NCI-H2196 treated with DMSO at 0.1 percent for 48 hours (cell line): ENCODE results near the gene ARSB.
"Not testable (repeated sequence)": the region's sequence is repeated elsewhere in the genome, so short reads cannot be mapped to it uniquely, and the experiment has no call there.

Experiments used
- DNase-seq: peaks from one replicate; lab custom pipeline; 2025; ENCODE audit not compliant: unreplicated experiment; lab: John Stamatoyannopoulos, UW

The ARSB gene

DNA sequence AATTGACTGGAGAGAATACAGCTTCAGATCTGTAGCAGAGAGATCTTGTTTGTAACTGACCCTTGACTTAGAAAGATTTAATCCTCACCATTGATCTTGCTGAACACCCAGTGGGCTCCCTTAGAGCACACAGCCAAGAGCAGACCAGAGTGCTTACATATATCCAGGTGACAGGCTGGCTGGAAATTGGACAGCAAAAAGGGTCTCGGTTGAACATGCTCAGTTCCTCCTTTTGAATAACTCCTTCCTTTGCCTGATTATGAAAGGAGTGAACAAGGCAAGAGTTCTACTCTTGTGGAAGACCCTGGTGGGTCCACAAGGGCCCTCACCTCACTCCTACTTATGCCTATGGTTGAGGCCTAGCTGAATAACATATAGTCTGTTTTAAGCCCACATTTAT, 202.4 kb downstream of the ARSB start:
- no peak for DNase-seq

- DNase-seq: no peak
Measured at GRCh38 chr5:78781611-78782286, 203.4 kb downstream of the ARSB start.

- DNase-seq: no peak
Measured at GRCh38 chr5:78779771-78780616, 205.1 kb downstream of the ARSB start.

- no peak for DNase-seq
Measured at GRCh38 chr5:78779262-78779661, 205.8 kb downstream of the ARSB start.

DNA sequence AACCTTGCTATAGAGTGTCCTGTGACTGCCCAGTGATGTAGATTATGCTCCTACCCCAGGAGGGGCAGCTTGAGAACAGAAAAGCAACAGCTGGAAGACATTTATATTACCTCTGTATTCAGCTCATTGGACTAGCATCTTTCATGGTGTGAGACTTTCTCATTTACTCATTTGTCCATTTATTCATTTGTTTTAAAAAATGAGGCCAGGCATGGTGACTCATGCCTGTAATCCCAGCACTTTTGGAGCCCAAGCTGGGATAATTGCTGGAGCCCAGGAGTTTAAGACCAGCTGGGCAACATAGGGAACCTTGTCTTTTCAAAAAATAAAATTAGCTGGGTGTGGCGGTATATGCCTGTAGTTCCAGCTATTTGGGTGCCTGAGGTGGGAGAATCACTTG, 206.6 kb downstream of the ARSB start:
- no peak for DNase-seq

DNA sequence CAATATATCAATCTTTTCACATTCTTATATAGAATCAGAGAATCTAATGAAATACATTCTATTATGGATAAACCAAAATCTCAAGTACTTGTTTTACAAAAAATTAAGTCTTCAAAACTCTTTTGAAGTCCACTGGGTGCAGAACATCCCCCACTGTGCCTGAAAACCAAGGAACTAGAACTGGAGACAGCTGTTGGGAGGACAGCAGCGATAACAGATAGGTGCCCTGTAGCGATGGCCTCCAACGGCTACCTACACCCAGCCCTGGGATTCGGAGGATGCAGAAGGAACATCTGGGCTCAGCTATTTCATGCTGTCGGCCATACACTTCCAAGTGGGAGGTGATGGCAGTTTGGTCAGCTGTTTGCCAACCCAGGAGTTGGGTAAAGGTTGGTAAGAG, 207.2 kb downstream of the ARSB start:
- no peak for DNase-seq

DNA sequence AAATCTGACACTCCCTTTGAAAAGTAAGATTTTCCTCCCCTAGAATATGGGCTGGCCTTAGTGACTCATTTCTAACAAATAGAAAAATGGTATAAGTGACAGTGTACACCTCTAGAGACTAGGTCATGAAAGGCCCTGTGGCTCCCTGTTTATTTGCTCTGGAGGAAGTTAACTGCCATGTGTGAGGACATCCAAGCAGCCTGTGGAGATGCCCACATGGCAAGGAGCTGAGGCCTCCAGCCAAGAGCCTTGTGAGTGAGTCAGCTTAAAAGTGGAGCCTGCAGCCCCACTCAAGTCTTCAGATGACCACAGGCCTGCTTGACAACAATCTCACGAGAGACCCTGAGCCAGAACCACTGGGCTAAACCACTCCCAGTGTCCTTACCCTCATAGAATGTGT, 208.5 kb downstream of the ARSB start:
- no peak for DNase-seq

- DNase-seq: no peak
Measured at GRCh38 chr5:78773655-78774054, 211.5 kb downstream of the ARSB start.

DNA sequence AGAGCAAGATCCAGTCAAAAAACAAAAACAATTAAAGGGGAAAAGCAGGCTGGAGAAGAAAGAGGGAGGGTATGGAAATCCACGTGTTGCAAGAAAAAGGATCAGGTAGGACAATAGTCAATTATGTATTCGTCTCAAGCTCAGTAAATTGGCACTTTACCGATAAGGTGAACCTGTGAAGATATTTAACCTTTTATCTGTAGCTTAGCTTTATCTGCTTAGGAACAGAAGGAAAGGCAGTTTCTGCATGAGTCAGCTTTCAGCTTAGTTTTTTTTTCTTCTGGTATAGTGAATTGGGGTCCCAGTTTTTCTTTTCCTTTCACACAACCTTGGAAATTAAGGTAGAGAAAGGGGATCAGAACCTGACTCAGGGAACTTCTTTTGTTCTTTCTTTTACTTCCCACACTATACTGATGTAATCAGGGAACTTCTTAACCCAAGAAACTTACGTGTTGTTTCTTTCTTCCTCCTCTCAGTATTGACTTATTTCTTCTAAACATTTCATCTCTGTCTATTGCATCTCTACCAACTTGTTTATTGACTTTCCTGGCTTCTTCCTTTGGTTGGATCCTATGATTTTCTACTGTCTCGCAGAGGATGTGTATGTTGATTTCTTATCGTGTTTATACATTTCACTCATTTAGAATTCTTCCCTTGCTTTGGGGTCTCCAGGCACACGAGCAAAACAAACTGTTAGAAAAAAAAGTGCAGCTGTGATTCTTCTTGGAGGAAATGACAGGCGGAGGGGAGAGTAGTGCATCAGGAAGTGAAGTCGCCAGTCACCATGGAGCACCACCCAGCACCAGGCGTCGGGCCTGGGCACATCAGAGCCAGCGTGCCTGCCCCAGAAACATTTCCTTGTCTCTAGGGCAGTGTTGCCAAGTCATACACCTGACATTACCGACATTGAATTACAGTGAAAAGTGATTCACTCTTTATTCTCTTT, 213.6 kb downstream of the ARSB start:
- no peak for DNase-seq

DNA sequence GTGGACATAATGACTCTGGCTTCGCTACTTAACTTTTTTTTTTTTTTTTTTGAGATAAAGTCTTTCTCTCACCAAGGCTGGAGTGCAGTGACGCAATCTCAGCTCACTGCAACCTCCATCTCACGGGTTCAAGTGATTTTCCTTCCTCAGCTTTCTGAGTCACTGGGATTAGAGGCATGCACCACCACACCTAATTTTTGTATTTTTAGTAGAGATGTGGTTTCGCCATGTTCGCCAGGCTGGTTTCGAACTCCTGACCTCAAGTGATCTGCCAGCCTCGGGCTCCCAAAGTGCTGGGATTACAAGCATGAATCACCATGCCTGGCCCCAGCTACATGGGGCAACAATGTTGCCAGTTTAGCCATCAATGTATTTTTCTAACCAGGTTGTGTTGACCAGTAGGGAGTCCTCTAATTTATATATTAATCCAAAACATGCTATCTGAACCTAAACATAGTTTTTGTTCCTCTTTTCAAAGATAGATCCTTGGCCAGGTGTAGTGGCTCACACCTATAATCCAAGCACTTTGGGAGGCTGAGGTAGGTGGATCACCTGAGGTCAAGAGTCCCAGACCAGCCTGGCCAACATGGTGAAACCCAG, 216.2 kb downstream of the ARSB start:
- DNase-seq: no peak

DNA sequence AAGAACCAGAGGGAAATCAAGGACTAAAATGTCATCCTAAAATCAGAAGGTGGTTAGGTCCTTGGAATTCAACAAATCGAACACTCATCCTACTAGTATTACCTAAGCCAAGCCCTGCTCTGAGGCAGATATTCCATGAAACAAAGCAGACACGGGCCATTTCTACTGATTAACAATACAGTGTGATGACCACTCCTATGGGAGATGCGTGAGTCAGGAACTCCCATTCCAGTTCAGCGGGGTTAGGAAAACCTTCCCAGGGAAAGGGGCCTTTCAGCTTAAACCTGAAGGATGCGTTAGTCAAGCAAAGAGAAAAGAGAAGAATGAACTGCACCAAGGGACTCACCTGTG, 218.7 kb downstream of the ARSB start:
- no peak for DNase-seq

DNA sequence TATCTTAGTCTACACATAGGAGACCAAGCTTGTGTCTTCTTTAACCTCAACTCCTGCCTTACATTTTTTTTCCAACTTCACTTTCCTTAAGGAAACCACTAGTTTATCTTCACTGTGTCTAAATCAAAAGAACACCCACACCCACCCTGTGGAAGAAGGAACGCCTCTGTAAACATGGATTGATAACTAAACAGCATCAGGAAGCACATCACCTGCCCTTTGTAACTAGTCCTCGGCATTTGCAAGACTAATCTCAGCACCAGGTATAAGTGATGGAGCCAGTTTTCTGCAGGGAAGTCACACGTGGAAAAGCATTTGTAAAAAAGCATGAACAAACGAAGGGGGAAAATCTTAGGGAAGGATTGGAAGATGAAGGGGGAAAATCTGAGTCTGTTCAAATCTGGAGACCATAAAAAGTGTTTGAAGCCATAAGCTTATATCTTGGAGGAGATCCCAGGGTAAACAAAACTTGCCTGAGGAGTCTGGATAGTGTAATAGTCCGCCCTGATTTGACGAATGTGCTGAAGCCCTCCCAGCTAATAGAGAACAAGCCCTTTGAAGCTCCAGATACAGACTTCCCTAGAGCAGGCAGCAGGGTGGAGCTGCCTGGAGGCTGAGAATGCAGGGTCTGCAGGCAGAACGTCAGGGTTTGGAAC, 219.2 kb downstream of the ARSB start:
- DNase-seq: no peak

DNA sequence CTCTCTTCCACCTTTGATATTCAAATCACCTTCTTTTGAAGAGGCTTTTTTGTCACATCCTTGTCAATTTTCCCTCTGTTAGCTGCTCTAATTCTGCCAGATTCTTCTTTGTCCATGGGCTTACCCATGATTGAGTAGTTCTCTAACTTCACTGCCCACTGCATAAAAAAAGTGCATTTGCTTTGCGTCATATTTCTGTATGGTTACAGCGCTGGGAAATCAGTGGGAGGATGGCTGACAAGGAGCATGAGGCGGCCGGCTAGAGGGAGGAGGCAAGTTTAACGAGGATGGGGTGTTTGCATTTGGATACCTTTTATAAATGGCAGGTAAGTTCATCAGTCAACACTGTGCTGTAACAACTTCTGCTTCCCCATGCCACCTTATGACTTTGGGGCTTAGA, 220.0 kb downstream of the ARSB start:
- no peak for DNase-seq

GRCh38 chr5:78763659-78764189, 221.4 kb downstream of the ARSB start:
- no peak for DNase-seq

DNA sequence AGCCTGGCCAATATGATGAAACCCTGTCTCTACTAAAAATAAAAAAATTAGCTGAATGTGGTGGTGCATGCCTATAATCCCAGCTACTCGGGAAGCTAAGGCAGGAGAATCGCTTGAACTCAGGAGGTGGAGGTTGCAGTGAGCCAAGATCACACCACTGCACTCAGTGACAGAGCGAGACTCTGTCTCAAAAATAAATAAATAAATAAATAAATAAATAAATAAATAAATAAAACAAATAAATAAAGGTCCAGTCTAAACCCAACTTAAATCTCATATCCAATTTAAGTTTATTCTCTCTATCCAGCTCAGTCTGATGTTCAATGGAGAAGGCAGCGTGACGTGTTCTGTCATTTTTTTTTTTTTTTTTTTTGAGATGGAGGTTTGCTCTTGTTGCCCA, 222.4 kb downstream of the ARSB start:
- not testable (repeated sequence) for DNase-seq

GRCh38 chr5:78761840-78762239, 223.3 kb downstream of the ARSB start:
- no peak for DNase-seq

DNA sequence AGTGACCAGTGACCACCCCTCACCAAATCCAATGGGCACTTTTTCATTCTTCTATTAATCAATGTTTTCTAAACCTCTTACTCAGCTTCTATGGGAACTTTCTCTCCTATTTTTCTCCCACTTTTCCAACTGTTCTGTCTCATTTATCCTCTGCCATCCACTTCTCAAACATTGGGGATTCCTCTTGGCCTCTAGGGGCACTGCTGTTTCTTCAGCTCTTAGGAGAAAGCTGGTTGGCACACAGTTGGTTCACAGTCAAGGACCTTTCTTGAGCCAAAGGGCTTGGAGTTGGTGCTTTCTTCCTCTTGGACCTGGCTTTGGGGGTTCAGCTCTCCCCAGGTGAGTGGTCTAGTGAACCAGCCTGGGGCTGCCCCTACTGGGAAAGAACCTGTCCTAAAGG, 224.3 kb downstream of the ARSB start:
- DNase-seq: no peak

DNA sequence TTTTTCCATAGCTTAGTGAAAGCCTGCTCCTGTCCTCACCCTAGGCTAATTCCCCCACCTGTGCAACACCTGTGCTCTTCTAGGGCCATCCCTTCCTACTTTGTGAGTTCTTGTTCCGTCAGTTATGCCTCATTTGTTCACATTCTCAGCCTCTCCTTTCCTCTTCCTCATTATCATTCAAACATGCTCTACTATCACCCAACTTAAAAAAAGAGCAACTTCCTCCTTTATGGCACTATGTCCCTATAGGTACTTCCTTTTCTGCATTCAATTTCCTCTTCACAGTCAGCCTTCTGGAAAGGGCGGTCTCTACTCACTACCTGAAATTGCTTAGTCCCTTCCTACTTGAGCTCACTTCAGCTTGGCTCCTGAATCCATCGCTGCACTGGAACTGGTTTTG, 224.7 kb downstream of the ARSB start:
- DNase-seq: no peak

DNA sequence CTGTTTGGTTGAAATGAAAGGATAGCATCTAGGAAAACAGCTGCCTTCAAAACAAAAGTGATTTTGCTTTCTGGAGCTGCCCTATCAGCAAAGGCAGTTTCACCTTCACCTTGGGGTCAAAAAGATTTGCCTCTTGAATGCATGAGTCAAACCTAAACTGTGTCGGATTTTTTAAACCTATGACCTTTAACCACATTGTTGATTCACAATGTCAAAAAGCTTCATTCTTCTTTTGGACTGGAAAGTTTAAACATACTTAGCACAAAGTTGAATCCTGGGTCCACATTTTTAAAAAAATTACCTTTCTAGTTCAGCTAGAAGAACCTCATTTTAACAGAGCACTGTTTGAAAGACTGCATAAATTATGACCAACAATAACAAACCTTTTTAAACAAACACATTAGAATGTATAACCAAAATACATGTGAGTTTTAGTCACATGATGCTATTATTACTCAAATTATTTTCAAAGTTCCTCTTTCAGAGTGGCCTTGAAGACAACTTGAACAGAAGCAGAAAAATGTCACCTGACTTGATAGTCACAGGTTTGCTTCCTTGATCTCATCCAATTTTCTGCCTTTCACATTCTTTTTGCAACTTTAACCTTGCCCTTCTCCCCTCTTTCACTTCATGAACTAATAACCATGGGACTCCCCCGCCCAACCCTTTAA, 226.8 kb downstream of the ARSB start:
- DNase-seq: no peak
